Naive B cell (primary cell): ENCODE measurements around the gene LCLAT1. TPM values are rescaled to one million over a fixed set of nuclear protein-coding genes. Genes with fewer than 3 reads are reported as not detected.

ENCODE experiments used
- ATAC-seq, 2 donors: fragments of 150-1000 bp; cut with Tn5 transposase; 2 replicates each; pipeline ENCODE4 v1.10.0; 2021; ENCODE audit warnings: low read depth in 2 of 2, mild to moderate bottlenecking in 2 of 2, moderate library complexity in 2 of 2
- DNase-seq: peaks from one replicate; pipeline ENCODE4 v3.0.0; 2022
- H3K27ac Mint-ChIP-seq, 6 donors: one replicate each; pipeline ENCODE4 v1.8.0; 2020 to 2022; ENCODE audit warnings: mild to moderate bottlenecking in 6 of 6, mixed read lengths in 6 of 6, moderate library complexity in 5 of 6, inconsistent platforms in 2 of 6
- H3K27me3 Mint-ChIP-seq, 3 donors: one replicate each; pipeline ENCODE4 v1.8.0; 2021 to 2022; ENCODE audit warnings: mixed read lengths in 3 of 3, mild to moderate bottlenecking in 1 of 3
- H3K36me3 Mint-ChIP-seq, 2 donors: one replicate each; pipeline ENCODE4 v1.8.0; 2020 to 2022; ENCODE audit warnings: mixed read lengths in 2 of 2, inconsistent platforms in 1 of 2, mild to moderate bottlenecking in 1 of 2
- H3K4me1 Mint-ChIP-seq, 3 donors: one replicate each; pipeline ENCODE4 v1.8.0; 2020 to 2022; ENCODE audit warnings: mixed read lengths in 3 of 3, inconsistent platforms in 1 of 3, mild to moderate bottlenecking in 1 of 3, moderate library complexity in 1 of 3
- H3K4me3 Mint-ChIP-seq, 8 donors: one replicate each; pipeline ENCODE4 v1.8.0; 2020 to 2022; ENCODE audit warnings: mild to moderate bottlenecking in 8 of 8, mixed read lengths in 8 of 8, moderate library complexity in 8 of 8, inconsistent platforms in 2 of 8
- H3K9me3 Mint-ChIP-seq, 7 donors: one replicate each; pipeline ENCODE4 v1.8.0; 2020 to 2022; ENCODE audit warnings: mixed read lengths in 7 of 7, mild to moderate bottlenecking in 5 of 7, inconsistent platforms in 2 of 7, moderate library complexity in 1 of 7
- polyA plus RNA-seq, 6 donors: library from polyadenylated mRNA; unstranded; fragments of 300-500 nt; fragmentation: Illumina TruSeq; gene quantifications; one replicate each; pipeline ENCODE4 v1.2.3, GENCODE V29; 2021; ENCODE audit warnings: low read depth in 6 of 6

LCLAT1 gene
- polyA plus RNA-seq, 6 donors from 2014 or later = 13.1 to 29.4 (median 19.4) TPM

DNA sequence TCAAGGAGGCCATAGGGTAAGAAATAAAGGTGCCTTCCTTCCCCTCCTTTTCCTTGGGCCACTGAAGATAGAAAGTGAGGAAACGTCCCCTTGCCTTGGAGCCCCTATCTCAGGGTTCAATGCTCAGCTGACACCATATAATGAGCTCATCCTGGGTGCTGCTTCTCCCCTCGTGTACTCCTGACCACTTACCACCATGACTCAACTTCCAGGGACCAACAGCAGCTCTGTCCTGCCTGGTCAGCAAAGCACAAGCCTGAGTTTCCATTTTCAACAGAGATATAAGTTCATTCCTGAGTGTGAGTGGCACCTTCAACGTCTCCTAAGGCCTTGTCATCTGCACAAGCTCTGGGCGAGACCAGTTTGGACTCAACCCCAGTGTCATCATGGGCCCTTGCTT is 209.0 kb downstream of the LCLAT1 start:
- Mint-ChIP-seq H3K27ac (peak overlapping the region in 1 of 6 donors; percentile 56), H3K4me3 (no peak overlapping the region), H3K27me3 (peaks cover 0 to 18% (median 6%) of the 10 kb centered on the region in 3 donors), H3K4me1 (peaks cover 0 to 4% (median 3%) of the 10 kb centered on the region in 3 donors), H3K36me3 (no peaks in the 10 kb centered on the region), H3K9me3 (peaks cover 0 to 4% (median 0%) of the 10 kb centered on the region in 7 donors)
- DNase-seq (no peak), ATAC-seq (no peak)

DNA sequence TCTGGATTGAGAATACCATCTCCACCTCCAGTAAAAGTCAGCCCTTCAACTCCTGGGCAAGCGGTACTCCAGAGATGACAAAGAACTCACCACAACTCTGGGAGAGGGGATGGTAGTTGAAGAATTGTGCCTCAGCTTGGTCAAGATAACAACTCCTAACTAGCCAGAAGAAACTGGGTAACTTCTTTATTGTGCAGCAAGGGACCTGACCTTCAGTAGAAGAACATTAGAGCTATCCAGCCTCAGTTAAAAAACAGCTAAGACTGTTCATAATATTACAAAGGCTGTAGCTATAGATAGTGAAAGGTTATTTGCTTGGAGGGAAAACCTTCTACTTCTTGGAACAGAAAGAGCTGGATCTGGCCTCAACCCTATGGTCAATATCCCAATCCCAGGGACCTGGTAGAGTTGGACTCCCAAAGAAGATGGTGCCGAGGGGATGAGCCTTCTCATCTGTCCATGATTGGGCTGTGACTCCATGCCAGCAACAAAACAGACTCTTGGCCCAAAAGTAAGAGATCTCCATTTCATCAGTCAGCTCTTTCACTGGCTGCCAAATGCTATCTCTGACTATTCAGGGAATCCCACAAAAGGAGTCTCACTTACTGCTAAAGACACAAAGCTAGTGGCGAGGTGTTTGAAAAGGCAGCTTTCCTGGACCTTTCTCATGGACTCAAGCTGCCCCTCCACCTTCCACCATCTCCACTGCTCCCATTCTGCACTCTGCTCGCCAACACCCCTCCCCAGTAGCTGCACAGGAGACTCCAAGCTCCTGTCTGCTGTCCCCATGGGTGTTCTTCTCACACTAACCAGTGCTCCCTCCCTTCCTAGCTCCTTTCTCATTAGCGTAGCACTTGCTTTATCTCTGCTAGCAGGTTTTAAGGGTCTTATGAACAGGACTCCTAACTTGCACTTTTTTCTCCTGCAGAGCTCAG is 214.4 kb downstream of the LCLAT1 start:
- no peak for DNase-seq
- H3K27me3 Mint-ChIP-seq = peaks cover 0 to 18% (median 6%) of the 10 kb centered on the region in 3 donors
- peaks cover 5 to 12% (median 8%) of the 10 kb centered on the region in 7 donors for H3K9me3 Mint-ChIP-seq

DNA sequence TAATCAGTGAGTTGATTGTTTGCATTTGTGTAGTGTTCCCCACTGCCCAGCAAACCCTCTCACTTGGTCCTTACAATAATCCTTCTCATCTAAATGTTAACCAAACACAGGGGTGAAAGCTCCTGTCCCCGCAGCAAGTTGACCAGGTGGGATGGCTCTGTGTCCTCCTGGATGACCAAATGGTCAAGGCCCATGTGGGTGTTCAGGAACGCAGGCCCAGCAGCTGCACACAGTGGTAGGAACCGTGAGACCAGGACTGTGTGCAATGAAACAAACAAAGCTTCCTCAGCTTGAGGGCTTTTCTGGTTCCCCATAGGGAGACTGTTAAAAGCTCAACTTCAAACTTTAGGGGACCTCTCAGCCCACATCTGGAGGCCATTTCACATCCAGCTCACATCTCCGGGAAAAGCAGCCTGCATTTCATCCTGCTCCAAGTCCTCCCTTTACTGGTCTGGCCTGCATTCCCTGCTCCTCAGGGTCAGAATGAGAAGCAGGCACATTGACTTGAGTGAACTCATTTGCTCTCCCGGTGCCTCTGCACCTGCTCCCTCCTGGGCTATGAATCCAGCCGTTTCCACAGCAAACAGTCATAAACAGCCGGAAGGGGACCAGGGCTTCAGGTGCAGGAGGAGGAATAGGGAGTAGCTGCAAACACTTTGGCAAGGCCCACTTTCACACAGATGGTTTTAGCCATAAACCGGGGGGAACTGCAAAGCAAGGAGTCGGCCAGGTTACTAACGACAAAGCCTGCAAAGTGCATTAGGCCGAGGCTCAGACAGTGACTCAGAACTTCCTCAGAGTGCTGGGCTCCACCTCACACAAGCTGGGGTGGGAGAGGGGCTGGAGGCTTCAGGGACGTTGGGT is 215.5 kb downstream of the LCLAT1 start:
- H3K4me3 Mint-ChIP-seq = no peak overlapping the region
- no peak overlapping the region for H3K27ac Mint-ChIP-seq
- peaks cover 0 to 15% (median 6%) of the 10 kb centered on the region in 3 donors for H3K27me3 Mint-ChIP-seq
- ATAC-seq = no peak
- H3K36me3 Mint-ChIP-seq = peaks cover 7 to 8% of the 10 kb centered on the region in 2 donors
- peaks cover 3 to 8% (median 7%) of the 10 kb centered on the region in 3 donors for H3K4me1 Mint-ChIP-seq
- peaks cover 9 to 22% (median 17%) of the 10 kb centered on the region in 7 donors for H3K9me3 Mint-ChIP-seq
- no peak for DNase-seq

More for the DNA sequence above, 214.4 kb downstream of the LCLAT1 start:
- H3K36me3 Mint-ChIP-seq = peaks cover 0 to 3% of the 10 kb centered on the region in 2 donors
- H3K4me1 Mint-ChIP-seq = peaks cover 1 to 4% (median 3%) of the 10 kb centered on the region in 3 donors
- H3K4me3 Mint-ChIP-seq = no peak overlapping the region
- no peak overlapping the region for H3K27ac Mint-ChIP-seq
- ATAC-seq = no peak

DNA sequence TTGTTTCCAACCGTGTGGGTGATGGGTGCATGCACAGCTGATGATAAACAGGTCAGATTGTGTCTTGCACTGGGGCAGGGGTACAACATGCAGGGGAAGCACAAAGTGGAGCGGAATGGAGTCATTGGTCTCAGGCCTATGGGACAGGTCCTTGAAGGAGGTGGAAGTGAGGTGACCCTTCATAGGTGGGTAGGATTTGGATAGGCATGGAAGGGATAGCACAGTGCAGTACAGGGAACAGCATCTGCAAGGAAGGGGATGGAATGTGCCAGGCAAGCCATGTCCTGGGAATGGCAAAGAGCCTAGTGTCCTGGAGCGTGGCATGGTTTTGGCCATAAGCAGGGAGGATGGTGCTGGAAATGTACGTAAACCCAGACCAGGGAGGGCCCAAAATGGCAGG is 216.3 kb downstream of the LCLAT1 start:
- Mint-ChIP-seq H3K27me3 (peaks cover 0 to 9% (median 6%) of the 10 kb centered on the region in 3 donors), H3K36me3 (peaks cover 7 to 16% of the 10 kb centered on the region in 2 donors), H3K9me3 (peaks cover 9 to 28% (median 21%) of the 10 kb centered on the region in 7 donors), H3K27ac (no peak overlapping the region), H3K4me3 (no peak overlapping the region), H3K4me1 (peaks cover 0 to 8% (median 7%) of the 10 kb centered on the region in 3 donors)
- no peak for ATAC-seq
- DNase-seq = no peak

DNA sequence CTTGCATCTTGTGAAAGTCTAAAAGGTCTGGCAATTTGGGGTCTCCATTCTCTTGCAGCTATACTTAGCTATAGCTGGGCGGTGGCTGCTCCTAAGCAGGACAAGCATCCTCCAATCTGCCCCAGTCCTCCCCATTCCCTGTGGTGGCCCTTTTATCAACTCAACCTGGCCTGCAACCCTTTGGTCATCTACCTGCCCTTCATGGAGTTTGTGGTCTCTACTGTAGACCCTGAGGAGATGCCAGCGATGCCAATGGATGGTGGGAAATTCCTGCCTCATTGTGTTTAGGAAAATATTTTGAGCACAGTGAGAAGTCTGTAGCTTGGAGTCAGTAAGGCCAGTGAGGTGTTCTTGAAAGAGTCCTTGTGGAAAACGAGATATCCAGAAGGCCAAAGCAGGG is 216.8 kb downstream of the LCLAT1 start:
- no peak for DNase-seq
- peaks cover 9 to 33% (median 25%) of the 10 kb centered on the region in 7 donors for H3K9me3 Mint-ChIP-seq
- ATAC-seq = no peak
- no peak overlapping the region for H3K27ac Mint-ChIP-seq
- no peak overlapping the region for H3K4me3 Mint-ChIP-seq
- peaks cover 7 to 21% of the 10 kb centered on the region in 2 donors for H3K36me3 Mint-ChIP-seq
- H3K27me3 Mint-ChIP-seq = peaks cover 0 to 9% (median 6%) of the 10 kb centered on the region in 3 donors
- H3K4me1 Mint-ChIP-seq = peaks cover 0 to 8% (median 7%) of the 10 kb centered on the region in 3 donors

DNA sequence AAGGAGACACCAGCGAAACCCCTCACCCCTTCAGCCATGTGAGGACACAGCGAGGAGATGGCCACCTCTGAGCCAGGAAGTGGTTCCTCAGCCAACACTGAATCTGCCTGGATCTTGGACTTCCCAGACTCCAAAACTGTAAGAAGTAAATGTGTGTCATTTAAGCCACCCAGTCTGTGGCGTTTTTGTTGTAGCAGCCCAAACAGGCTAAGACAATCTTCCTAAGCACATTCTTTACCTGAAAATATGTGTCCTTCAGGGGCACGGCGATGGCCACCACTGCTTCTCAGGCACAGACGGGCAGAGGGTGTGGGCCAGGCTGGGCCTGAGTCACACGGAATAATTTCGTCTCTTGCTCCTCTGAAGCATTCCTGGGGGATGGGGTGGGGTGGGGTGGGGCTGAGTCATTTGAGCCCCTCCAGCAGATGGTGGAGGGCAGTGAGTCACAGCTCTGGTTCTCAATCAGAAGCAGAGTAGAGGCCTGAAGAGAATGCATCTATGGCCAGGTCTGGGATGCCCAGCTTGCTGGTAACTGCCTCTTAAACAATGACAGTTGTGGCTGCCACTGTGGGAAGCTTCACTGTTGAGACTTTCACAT is 217.8 kb downstream of the LCLAT1 start:
- H3K4me3 Mint-ChIP-seq = no peak overlapping the region
- peaks cover 7 to 32% of the 10 kb centered on the region in 2 donors for H3K36me3 Mint-ChIP-seq

DNA sequence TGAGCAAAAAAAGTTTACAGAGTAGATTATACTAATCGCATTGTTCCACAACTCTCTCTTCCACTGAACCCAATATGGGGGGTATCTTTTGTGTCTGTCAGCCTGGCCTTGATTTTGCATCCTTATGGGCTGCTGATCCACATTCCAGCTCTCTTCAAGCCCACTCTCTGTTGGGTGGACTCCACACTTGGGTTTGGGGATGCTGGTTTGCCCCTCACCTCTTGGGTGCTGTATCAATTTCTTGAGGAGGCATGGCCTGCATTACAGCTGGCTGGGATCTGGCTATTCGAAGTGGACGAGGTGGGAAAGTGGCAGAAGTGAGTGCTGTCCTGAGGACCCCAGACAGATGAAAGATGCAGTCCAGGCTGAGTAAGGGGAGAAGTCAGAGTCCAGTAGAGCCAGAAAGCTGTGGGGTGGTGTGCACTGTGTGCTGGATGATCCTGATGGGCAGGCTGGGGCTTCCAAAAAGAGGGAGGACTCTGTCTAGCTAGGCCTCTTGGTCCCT is 218.8 kb downstream of the LCLAT1 start:
- Mint-ChIP-seq H3K27ac (peak overlapping the region in 3 of 6 donors; percentile 19 to 93 (median 26)), H3K4me1 (peaks cover 0 to 7% (median 5%) of the 10 kb centered on the region in 3 donors)
- ATAC-seq = no peak

More for the DNA sequence above, 217.8 kb downstream of the LCLAT1 start:
- Mint-ChIP-seq H3K4me1 (peaks cover 0 to 8% (median 7%) of the 10 kb centered on the region in 3 donors), H3K9me3 (peaks cover 11 to 43% (median 34%) of the 10 kb centered on the region in 7 donors), H3K27me3 (peaks cover 0 to 2% (median 2%) of the 10 kb centered on the region in 3 donors), H3K27ac (no peak overlapping the region)
- ATAC-seq = no peak
- no peak for DNase-seq

DNA sequence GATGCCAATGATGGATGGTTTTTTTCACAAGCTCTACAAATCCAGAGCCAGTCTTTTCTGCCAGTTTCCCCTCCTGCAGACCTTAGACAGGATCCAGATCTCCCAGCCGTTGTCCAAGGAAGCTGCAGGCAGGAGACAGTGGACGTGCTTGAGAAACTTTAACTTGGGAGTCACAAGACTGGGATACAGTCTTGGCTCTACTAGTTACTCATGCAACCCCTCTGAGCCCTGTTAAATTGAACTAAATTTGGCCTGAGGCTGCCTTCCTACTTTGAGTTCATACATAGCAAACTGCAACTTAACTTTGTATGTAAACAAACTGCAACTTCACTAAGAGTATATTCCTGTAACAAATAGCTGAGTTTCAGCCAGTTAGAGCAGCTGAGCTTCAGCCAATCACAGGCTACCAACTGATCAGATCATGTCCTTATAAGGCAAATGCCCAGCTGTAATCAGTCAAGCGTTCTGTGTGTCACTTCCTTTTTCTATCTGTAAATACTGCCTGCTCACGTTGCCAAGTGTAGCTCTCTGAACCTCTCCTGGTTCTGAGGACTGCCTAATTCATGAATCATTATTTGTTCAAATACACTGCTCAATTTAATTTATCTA is 219.3 kb downstream of the LCLAT1 start:
- peaks cover 0 to 11% (median 0%) of the 10 kb centered on the region in 3 donors for H3K27me3 Mint-ChIP-seq
- H3K9me3 Mint-ChIP-seq = peaks cover 17 to 58% (median 42%) of the 10 kb centered on the region in 7 donors
- no peak for DNase-seq
- peak overlapping the region in 3 of 6 donors; percentile 19 to 42 (median 42) for H3K27ac Mint-ChIP-seq
- ATAC-seq = peak; percentile 82 to 89
- H3K36me3 Mint-ChIP-seq = peaks cover 12 to 42% of the 10 kb centered on the region in 2 donors
- peak overlapping the region in 1 of 8 donors; percentile 66 for H3K4me3 Mint-ChIP-seq
- peaks cover 0 to 7% (median 5%) of the 10 kb centered on the region in 3 donors for H3K4me1 Mint-ChIP-seq

More for the DNA sequence above, 218.8 kb downstream of the LCLAT1 start:
- Mint-ChIP-seq H3K9me3 (peaks cover 17 to 53% (median 42%) of the 10 kb centered on the region in 7 donors), H3K4me3 (peak overlapping the region in 1 of 8 donors; percentile 44), H3K36me3 (peaks cover 12 to 41% of the 10 kb centered on the region in 2 donors), H3K27me3 (peaks cover 0 to 10% (median 0%) of the 10 kb centered on the region in 3 donors)
- no peak for DNase-seq

DNA sequence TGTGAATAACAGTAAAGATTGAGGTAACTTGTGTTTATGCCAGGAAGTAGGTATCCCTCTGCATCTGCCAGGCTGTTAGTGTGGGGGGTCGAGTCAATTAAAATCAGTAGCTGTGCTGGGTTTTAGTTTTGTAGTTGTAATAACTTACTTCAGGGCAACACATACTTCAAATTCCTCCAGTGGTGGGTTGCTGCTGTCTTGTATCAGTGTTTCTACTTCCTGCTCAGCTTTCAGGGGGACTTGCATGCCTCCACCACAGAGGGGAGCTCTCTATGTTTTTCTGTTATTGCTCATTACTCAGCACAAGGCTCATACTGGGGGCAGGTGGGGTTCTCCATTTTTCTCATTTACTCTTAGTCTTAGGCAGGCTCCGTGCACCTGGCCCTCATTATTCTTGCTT is 223.4 kb downstream of the LCLAT1 start:
- H3K27ac Mint-ChIP-seq = no peak overlapping the region
- peaks cover 0 to 11% (median 6%) of the 10 kb centered on the region in 3 donors for H3K27me3 Mint-ChIP-seq
- ATAC-seq = no peak
- H3K4me3 Mint-ChIP-seq = no peak overlapping the region
- H3K9me3 Mint-ChIP-seq = peaks cover 17 to 68% (median 47%) of the 10 kb centered on the region in 7 donors
- H3K36me3 Mint-ChIP-seq = peaks cover 12 to 42% of the 10 kb centered on the region in 2 donors
- H3K4me1 Mint-ChIP-seq = peaks cover 0 to 7% (median 5%) of the 10 kb centered on the region in 3 donors
- no peak for DNase-seq

DNA sequence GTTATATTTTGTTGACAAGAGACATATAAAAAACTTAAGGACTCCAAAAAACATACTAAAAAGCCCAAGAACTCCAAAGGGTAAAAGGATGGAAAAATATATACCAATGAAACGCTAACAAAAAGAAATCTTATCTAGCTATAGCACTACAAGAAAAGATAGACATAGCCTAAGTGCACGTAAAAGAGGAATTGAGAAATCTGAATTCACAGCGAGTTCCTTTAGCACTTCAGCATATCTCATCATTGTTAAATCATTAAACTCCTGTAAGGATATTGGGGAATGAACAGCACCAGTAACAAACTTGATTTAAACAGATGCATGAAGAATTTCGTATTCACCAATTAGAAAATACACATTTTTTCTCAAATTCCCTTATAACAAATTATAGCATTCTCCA is 226.1 kb downstream of the LCLAT1 start:
- Mint-ChIP-seq H3K27me3 (peaks cover 0 to 11% (median 6%) of the 10 kb centered on the region in 3 donors), H3K4me1 (peaks cover 0 to 8% (median 0%) of the 10 kb centered on the region in 3 donors), H3K9me3 (peaks cover 8 to 43% (median 29%) of the 10 kb centered on the region in 7 donors), H3K36me3 (peaks cover 5 to 27% of the 10 kb centered on the region in 2 donors), H3K4me3 (no peak overlapping the region), H3K27ac (no peak overlapping the region)
- no peak for DNase-seq
- no peak for ATAC-seq

DNA sequence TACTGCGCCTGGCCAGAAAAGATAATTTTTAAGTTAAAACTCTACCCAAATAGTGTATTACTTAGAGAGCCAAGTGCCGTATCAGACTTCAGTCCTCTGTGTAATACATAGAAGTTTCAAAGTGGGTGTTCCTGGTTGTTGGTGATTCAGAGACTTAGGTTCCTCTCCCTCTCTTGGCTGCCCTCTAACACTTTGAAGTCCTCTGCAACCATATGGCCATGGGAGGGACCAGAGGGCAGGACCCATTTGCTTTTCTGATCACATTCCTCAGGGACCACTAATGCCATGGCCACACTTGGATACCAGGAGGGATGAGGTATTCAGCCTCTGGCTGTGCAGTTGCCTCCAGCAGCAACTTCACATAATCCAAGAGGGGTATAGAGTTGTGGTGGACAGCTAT is 228.7 kb downstream of the LCLAT1 start:
- Mint-ChIP-seq H3K9me3 (peaks cover 0 to 17% (median 7%) of the 10 kb centered on the region in 7 donors), H3K27me3 (peaks cover 0 to 6% (median 2%) of the 10 kb centered on the region in 3 donors), H3K27ac (no peak overlapping the region), H3K36me3 (peaks cover under 1% of the 10 kb centered on the region in 2 donors), H3K4me3 (peak overlapping the region in 1 of 8 donors; percentile 25), H3K4me1 (peaks cover 0 to 8% (median 0%) of the 10 kb centered on the region in 3 donors)
- ATAC-seq (no peak), DNase-seq (no peak)

DNA sequence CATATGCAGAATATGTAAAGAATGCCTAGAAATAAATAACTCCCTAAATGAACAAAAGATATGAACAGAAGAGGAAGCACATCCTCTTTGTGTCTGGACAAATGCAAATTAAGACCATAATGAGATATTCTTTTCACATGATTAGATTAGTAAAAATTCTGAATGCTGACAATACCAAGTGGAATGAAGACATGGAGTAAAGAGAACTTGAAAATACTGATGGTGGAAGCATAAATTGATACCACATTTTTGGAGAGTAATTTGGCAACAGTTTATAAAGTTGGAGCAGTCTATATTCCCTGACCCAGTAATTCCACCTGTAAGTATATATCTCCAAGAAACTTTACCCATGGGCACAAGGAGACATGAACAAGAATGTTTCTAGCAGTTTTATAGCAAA is 230.2 kb downstream of the LCLAT1 start:
- Mint-ChIP-seq H3K27me3 (peaks cover 0 to 6% (median 0%) of the 10 kb centered on the region in 3 donors), H3K4me1 (peaks cover 0 to 8% (median 0%) of the 10 kb centered on the region in 3 donors), H3K9me3 (peaks cover 0 to 7% (median 2%) of the 10 kb centered on the region in 7 donors), H3K27ac (peak overlapping the region in 1 of 6 donors; percentile 24), H3K4me3 (no peak overlapping the region), H3K36me3 (no peaks in the 10 kb centered on the region)
- DNase-seq (no peak), ATAC-seq (no peak)
